Occipital lobe (tissue), 2 donors: ENCODE results near the gene MAP3K2. TPM values are rescaled to one million over a fixed set of nuclear protein-coding genes. Genes with fewer than 3 reads are reported as not detected.

Experiments
- DNase-seq: peaks from one replicate; lab custom pipeline; 2025; lab: John Stamatoyannopoulos, UW
- total RNA-seq: library from RNA; depleted of rRNA; stranded (reverse); fragments of >200 nt; gene quantifications from one replicate; pipeline ENCODE4 v1.2.3, GENCODE V29; 2014

Gene MAP3K2
- total RNA-seq, 1 donor from 2014 or later = 62.1 TPM

- peak; percentile 69 for DNase-seq
Measured at GRCh38 chr2:127293748-127294562, 93.8 kb downstream of the MAP3K2 start, which contains the start of gene ERCC3. Gene ERCC3 (minus strand): TSS chr2:127294144. CDS start chr2:127294081, 63 bp downstream.

- no peak for DNase-seq
Measured at GRCh38 chr2:127293386-127293747, 94.4 kb downstream of the MAP3K2 start.

GRCh38 chr2:127288274-127288673 is 99.5 kb downstream of the MAP3K2 start:
- DNase-seq = no peak

- no peak for DNase-seq
Measured at GRCh38 chr2:127283275-127283674, 104.5 kb downstream of the MAP3K2 start.

GRCh38 chr2:127280693-127281092 is 107.1 kb downstream of the MAP3K2 start:
- no peak for DNase-seq

GRCh38 chr2:127279781-127280180 is 108.0 kb downstream of the MAP3K2 start:
- DNase-seq = no peak

- DNase-seq = no peak
Measured at GRCh38 chr2:127278959-127279358, 108.8 kb downstream of the MAP3K2 start.

GRCh38 chr2:127277028-127277427 is 110.7 kb downstream of the MAP3K2 start:
- DNase-seq = no peak

- peak; percentile 10 for DNase-seq
Measured at GRCh38 chr2:127275789-127276188, 112.0 kb downstream of the MAP3K2 start.

- peak; percentile 22 for DNase-seq
Measured at GRCh38 chr2:127275356-127275755, 112.4 kb downstream of the MAP3K2 start.

- DNase-seq = no peak
Measured at GRCh38 chr2:127270663-127271062, 117.1 kb downstream of the MAP3K2 start.

GRCh38 chr2:127261804-127262406 is 125.9 kb downstream of the MAP3K2 start:
- no peak for DNase-seq

GRCh38 chr2:127259355-127259754 is 128.4 kb downstream of the MAP3K2 start:
- DNase-seq = no peak

- DNase-seq = no peak
Measured at GRCh38 chr2:127256866-127257265, 130.9 kb downstream of the MAP3K2 start.

GRCh38 chr2:127256381-127256780 is 131.4 kb downstream of the MAP3K2 start:
- no peak for DNase-seq

GRCh38 chr2:127255721-127256120 is 132.1 kb downstream of the MAP3K2 start:
- no peak for DNase-seq

- DNase-seq = no peak
Measured at GRCh38 chr2:127255146-127255545, 132.6 kb downstream of the MAP3K2 start.

- DNase-seq = no peak
Measured at GRCh38 chr2:127254386-127254981, 133.3 kb downstream of the MAP3K2 start.
